ENCODE results near the gene TBC1D3H. TPM values are rescaled to one million over a fixed set of nuclear protein-coding genes. Genes with fewer than 3 reads are reported as not detected.
"Not testable (repeated sequence)": the region's sequence is repeated elsewhere in the genome, so short reads cannot be mapped to it uniquely, and the experiment has no call there.

Gene TBC1D3H
- total RNA-seq, result 1 to 10 TPM in 1 of 4 donors, not detected in 3; 5.9 TPM

DNA sequence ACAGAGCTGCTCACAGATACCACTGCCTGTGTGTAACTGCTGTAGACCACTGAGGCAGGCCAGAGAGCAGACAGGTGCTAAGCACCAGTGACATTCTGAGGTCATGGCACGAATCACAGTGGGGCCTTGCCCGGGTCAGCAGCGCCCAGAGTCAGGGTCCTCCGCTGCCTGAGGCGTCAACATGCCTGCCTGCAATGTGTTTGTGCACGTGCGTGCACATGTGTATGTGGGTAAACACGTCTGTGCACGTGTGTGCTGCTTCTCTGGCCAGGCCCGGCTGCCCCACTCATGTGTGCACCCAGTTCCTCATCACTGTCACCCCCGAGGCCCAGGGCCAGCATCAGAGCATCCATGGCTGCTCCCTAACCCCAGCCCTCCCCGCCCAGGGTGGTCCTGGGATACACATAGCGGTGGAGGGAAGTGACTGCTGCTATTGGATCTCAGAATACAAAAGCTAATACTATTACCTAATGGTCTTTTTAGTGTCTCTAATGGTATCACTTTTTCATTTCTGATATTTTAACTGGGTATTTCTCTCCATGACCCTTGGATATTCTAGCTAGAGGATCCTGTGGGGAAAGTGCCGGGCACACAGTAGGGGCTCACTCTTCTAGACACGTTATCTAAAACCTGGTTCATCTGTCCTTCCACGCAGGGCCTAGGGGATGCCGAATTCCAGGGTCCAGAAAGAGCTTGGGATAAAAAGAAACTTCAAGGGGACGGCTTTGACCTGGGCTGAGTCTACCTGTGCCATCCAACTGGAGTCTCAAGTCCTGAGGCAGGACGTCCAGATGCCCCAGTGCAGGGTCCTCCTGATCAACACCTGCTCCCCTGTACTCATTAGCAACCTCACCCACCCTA lies at the start of gene TBC1D3H:
TSS of gene TBC1D3H (minus strand) at position 51 of the 861 bp plus-strand sequence. CDS start 1,540 bp downstream, outside the sequence.
- DNase-seq (ENCODE audit: low spot score in 2 of 2); H3K36me3 ChIP-seq; H3K9me3 ChIP-seq; H3K4me1 ChIP-seq; H3K27me3 ChIP-seq; H3K4me3 ChIP-seq; H3K27ac ChIP-seq: not testable (repeated sequence)
- 73 to 80% methylated on average over 11 to 12 of the region's 19 CpGs for WGBS, 2 donors

GRCh38 chr17:36428891-36429290 lies 40.7 kb upstream of the TBC1D3H start:
- no CpG with 5 or more reads among the region's 13 CpGs for WGBS, 2 donors
- not testable (repeated sequence) for H3K4me3 ChIP-seq; H3K27me3 ChIP-seq; H3K36me3 ChIP-seq; DNase-seq (ENCODE audit: low spot score in 2 of 2); H3K9me3 ChIP-seq; H3K4me1 ChIP-seq; H3K27ac ChIP-seq

- DNase-seq (ENCODE audit: low spot score in 2 of 2); H3K4me3 ChIP-seq; H3K27me3 ChIP-seq; H3K36me3 ChIP-seq; H3K4me1 ChIP-seq; H3K9me3 ChIP-seq; H3K27ac ChIP-seq: not testable (repeated sequence)
- WGBS, 2 donors, result 60% methylated on average over 1 of the region's 2 CpGs; no CpG with 5 or more reads in 1 of the 2 donors
Observed at GRCh38 chr17:36415180-36415941, 27.1 kb upstream of the TBC1D3H start.

DNA sequence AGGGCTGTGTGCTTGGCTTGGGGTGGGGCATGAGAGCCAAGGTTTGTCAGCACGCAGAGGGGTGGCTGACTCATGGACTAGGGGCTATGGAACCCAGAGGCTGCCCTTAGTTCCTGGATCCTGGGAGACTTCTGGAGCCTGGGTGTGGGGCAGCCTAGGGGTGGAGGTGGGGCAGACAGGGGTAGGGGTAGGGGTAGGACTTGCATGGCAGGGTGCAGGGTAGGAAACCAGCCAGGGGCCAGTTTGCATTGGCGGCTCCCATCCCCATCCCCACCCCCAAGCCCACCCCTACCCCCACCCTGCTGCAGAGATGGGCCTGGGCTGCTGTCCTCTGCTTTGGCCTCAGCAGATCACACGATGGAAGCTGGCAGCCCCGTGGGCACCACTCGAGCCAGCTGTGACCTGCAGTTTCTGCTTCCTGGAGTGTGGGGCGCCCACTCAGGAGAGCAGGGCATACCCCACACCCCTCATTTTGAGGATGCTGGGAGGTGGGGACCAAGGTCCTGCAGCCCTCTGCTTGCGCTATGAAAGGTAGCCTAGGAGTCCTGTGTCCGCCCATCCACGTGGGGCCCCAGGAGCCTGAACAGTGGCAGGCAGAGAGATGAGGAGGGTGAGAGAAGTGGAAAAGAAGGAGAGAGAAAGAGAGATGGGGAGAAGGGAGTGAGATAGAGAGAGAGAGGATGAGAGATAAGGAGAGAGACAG lies 2.9 kb upstream of the TBC1D3H start:
- H3K27ac ChIP-seq; H3K4me3 ChIP-seq; H3K9me3 ChIP-seq; DNase-seq (ENCODE audit: low spot score in 2 of 2); H3K36me3 ChIP-seq; H3K4me1 ChIP-seq; H3K27me3 ChIP-seq: not testable (repeated sequence)
- WGBS, 2 donors, result 70% methylated on average over 2 of the region's 9 CpGs; no CpG with 5 or more reads in 1 of the 2 donors

DNA sequence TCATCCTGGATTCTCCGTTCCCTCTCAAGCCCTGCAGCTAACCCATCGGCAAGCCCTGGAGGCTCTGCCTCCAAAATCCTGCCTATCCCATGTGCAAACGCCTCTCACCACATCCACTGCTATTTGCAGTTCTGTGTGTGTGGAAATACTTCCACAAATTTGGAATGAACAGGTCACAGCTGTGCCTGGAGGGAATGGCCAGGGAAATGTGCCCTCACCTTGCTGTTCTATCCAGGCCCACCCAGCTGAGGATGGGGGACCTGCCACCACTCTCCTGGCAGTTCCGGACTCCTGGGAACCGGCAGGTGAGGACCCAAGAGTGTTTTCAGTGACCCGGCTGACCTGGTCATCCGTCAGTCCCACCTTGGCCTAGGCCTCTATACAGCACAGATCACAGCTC lies 12.3 kb downstream of the TBC1D3H start:
- not testable (repeated sequence) for H3K4me3 ChIP-seq; H3K36me3 ChIP-seq; H3K27me3 ChIP-seq; H3K4me1 ChIP-seq; H3K27ac ChIP-seq; H3K9me3 ChIP-seq; DNase-seq (ENCODE audit: low spot score in 2 of 2)
- WGBS, 2 donors, result 100% methylated on average over 2 of the region's 7 CpGs; no CpG with 5 or more reads in 1 of the 2 donors

- not testable (repeated sequence) for H3K36me3 ChIP-seq; H3K27ac ChIP-seq; H3K27me3 ChIP-seq; H3K4me3 ChIP-seq; H3K4me1 ChIP-seq; DNase-seq (ENCODE audit: low spot score in 2 of 2); H3K9me3 ChIP-seq
- 80 to 89% methylated on average over 2 to 4 of the region's 6 CpGs for WGBS, 2 donors
Observed at GRCh38 chr17:36362496-36362895, 25.7 kb downstream of the TBC1D3H start.

Small RNA genes within 50 kb of the gene (small RNA-seq; reads per million reads assigned to genes)
- gene RNU6-1192P, result not detected

Other genes with a start within 250 kb of the TBC1D3H start
- 1 to 10 TPM in 2 of 4 donors, not detected in 2; 1.0 to 4.5 TPM for gene TBC1D3B, start 211.8 kb downstream of the TBC1D3H start, total RNA-seq
- gene CCL3L1, start 191.7 kb downstream of the TBC1D3H start, total RNA-seq, result not detected
- 1 to 10 TPM in 1 of 4 donors, not detected in 3; 1.5 TPM for gene CCL4L2, start 177.4 kb downstream of the TBC1D3H start, total RNA-seq
- gene TBC1D3I, start 123.9 kb downstream of the TBC1D3H start, total RNA-seq, result 1 to 10 TPM in 1 of 4 donors, not detected in 3; 2.7 TPM
- not detected for gene TBC1D3G, start 64.6 kb downstream of the TBC1D3H start, total RNA-seq
- gene ZNHIT3, start 98.2 kb upstream of the TBC1D3H start, total RNA-seq, result 10 to 100 TPM; 21.0 to 31.5 (median 26.8) TPM
- gene MYO19, start 146.4 kb upstream of the TBC1D3H start, total RNA-seq, result 100 to 1,000 TPM in 1 of 4 donors, 10 to 100 TPM in 3; 33.3 to 120 (median 69.8) TPM
- 1 to 10 TPM; 2.7 to 5.7 (median 3.4) TPM for gene PIGW, start 146.6 kb upstream of the TBC1D3H start, total RNA-seq
- 100 to 1,000 TPM in 1 of 4 donors, 10 to 100 TPM in 3; 53.6 to 107 (median 79.4) TPM for gene GGNBP2, start 156.5 kb upstream of the TBC1D3H start, total RNA-seq
- gene DHRS11, start 203.4 kb upstream of the TBC1D3H start, total RNA-seq, result 10 to 100 TPM in 1 of 4 donors, 1 to 10 TPM in 2, under 1 TPM in 1; 0.78 to 14.7 (median 6.9) TPM
- 10 to 100 TPM in 3 of 4 donors, 1 to 10 TPM in 1; 9.8 to 14.2 (median 11.5) TPM for gene MRM1, start 213.1 kb upstream of the TBC1D3H start, total RNA-seq

Data from tibial nerve (tissue), 4 donors.